WERI-Rb-1 (cell line): ENCODE results near the gene UBE2E2.

ENCODE experiments used
- DNase-seq: peaks from one replicate; pipeline ENCODE4 v3.0.0-alpha.2; 2020
- H3K27ac ChIP-seq: fragments of 250-450 bp; sonication (Bioruptor Pico); 2 replicates; pipeline ENCODE4 v1.5.1; 2020; ENCODE audit warnings: mild to moderate bottlenecking, moderate library complexity
- H3K27me3 ChIP-seq: fragments of 250-450 bp; sonication (Bioruptor Pico); 2 replicates; pipeline ENCODE4 v1.5.1; 2021; ENCODE audit warnings: mild to moderate bottlenecking, low read depth, moderate library complexity; ENCODE audit not compliant: insufficient read depth, severe bottlenecking
- H3K36me3 ChIP-seq: fragments of 250-450 bp; sonication (Bioruptor Pico); 2 replicates; pipeline ENCODE4 v1.5.1; 2020; ENCODE audit warnings: mild to moderate bottlenecking, moderate library complexity
- H3K4me3 ChIP-seq: 2 replicates; pipeline ENCODE4 v1.5.1; 2011; ENCODE audit warnings: low read depth, mild to moderate bottlenecking, control low read depth, low read length
- H3K9me3 ChIP-seq: fragments of 250-450 bp; sonication (Bioruptor Pico); 2 replicates; pipeline ENCODE4 v1.5.1; 2021; ENCODE audit warnings: mild to moderate bottlenecking, moderate library complexity; ENCODE audit not compliant: severe bottlenecking
- CTCF ChIP-seq: IDR thresholded peaks from 2 replicates; pipeline ENCODE4 v1.5.1; 2011; ENCODE audit warnings: low read depth, mild to moderate bottlenecking, control low read depth, inconsistent platforms, low read length

Gene UBE2E2

GRCh38 chr3:23485922-23486321, 282.8 kb downstream of the UBE2E2 start:
- H3K27me3 ChIP-seq, result no peaks in the 10 kb centered on the region
- peaks cover 3% of the 10 kb centered on the region for H3K9me3 ChIP-seq
- H3K27ac ChIP-seq, result no peak overlapping the region
- no peak overlapping the region for H3K4me3 ChIP-seq
- DNase-seq, result no peak
- no peaks in the 10 kb centered on the region for H3K36me3 ChIP-seq
- TF ChIP-seq CTCF, result no peak

DNA sequence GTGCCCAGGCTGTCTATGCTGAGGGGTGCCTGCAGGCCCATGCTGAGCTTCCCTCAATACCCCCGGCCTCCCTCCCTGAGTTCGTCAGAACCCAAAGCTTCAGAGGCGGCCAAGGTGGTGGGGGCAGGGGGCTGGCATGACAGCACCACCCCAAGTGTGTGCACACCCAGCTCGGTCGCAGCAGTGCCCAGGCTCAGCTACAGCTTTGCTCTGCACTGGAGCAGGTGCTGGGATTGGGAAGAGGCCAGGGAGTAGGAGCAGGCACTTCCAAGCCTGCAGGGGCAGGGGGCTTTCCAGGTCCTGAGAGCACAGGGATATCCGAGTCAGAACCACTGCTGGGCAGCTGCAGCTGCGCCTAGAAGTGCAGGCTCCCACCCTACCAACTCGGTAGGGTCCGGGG, 283.9 kb downstream of the UBE2E2 start:
- Histone ChIP-seq H3K4me3 (no peak overlapping the region), H3K9me3 (peaks cover 3% of the 10 kb centered on the region), H3K27ac (no peak overlapping the region), H3K36me3 (no peaks in the 10 kb centered on the region), H3K27me3 (no peaks in the 10 kb centered on the region)
- TF ChIP-seq CTCF, result no peak
- no peak for DNase-seq

GRCh38 chr3:23488618-23489017, 285.5 kb downstream of the UBE2E2 start:
- H3K27ac ChIP-seq, result no peak overlapping the region
- H3K4me3 ChIP-seq, result no peak overlapping the region
- TF ChIP-seq CTCF, result no peak
- DNase-seq, result no peak
- H3K36me3 ChIP-seq, result no peaks in the 10 kb centered on the region
- no peaks in the 10 kb centered on the region for H3K27me3 ChIP-seq
- H3K9me3 ChIP-seq, result peaks cover 3% of the 10 kb centered on the region

- Histone ChIP-seq H3K4me3 (no peak overlapping the region), H3K27me3 (no peaks in the 10 kb centered on the region), H3K36me3 (no peaks in the 10 kb centered on the region), H3K9me3 (peaks cover 3% of the 10 kb centered on the region), H3K27ac (no peak overlapping the region)
- DNase-seq, result no peak
- no peak for TF ChIP-seq CTCF
Observed at GRCh38 chr3:23489300-23490158, 286.4 kb downstream of the UBE2E2 start.

DNA sequence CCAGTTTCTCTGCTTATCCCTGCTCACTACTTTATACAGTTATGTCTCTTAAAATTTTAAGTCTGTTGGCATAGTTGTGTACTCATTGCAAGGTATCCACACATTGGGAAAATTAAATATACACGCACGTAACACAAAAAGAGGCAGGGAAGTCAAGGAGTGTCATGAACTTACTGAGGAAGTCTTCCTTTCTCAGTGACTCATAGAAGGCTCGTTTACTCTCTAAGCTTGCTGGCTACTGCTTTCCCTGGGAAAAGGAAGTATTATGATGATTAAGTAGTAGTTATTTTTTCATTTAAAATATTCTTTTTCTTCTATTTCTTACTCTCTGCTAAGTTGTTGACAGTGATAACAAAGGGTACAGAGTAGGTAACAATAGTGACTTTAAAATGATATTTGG, 287.3 kb downstream of the UBE2E2 start:
- no peak overlapping the region for H3K4me3 ChIP-seq
- TF ChIP-seq CTCF, result no peak
- DNase-seq, result no peak
- peaks cover 3% of the 10 kb centered on the region for H3K9me3 ChIP-seq
- no peaks in the 10 kb centered on the region for H3K27me3 ChIP-seq
- no peak overlapping the region for H3K27ac ChIP-seq
- no peaks in the 10 kb centered on the region for H3K36me3 ChIP-seq

- DNase-seq, result no peak
- Histone ChIP-seq H3K4me3 (no peak overlapping the region), H3K27ac (no peak overlapping the region), H3K27me3 (no peaks in the 10 kb centered on the region), H3K9me3 (no peaks in the 10 kb centered on the region), H3K36me3 (no peaks in the 10 kb centered on the region)
- TF ChIP-seq CTCF, result no peak
Observed at GRCh38 chr3:23492057-23492456, 288.9 kb downstream of the UBE2E2 start.
